Loucy (cell line): ENCODE measurements around the gene MCC.

Source experiments
- H2AFZ ChIP-seq: fragments of 200-600 bp; sonication (generic); 2 replicates; pipeline ENCODE4 v1.6.0; 2016; ENCODE audit warnings: antibody characterized with exemption, mild to moderate bottlenecking, low read length, moderate library complexity
- H3F3A ChIP-seq: fragments of 200-600 bp; 2 replicates; pipeline ENCODE4 v1.6.0; 2016; ENCODE audit warnings: antibody characterized with exemption, low read depth, mild to moderate bottlenecking
- H3K27me3 ChIP-seq: fragments of 200-600 bp; sonication (generic); 2 replicates; pipeline ENCODE4 v1.6.1; 2014; ENCODE audit warnings: low read length, mild to moderate bottlenecking; ENCODE audit not compliant: insufficient read depth, poor library complexity, severe bottlenecking
- H3K36me3 ChIP-seq: fragments of 200-600 bp; sonication (generic); 2 replicates; pipeline ENCODE4 v1.6.1; 2016; ENCODE audit warnings: low read length; ENCODE audit not compliant: insufficient read depth
- H3K4me1 ChIP-seq: fragments of 200-600 bp; sonication (generic); 2 replicates; pipeline ENCODE4 v1.5.1; 2014; ENCODE audit warnings: low read length, mild to moderate bottlenecking; ENCODE audit not compliant: insufficient read depth, poor library complexity, severe bottlenecking
- H3K4me2 ChIP-seq: fragments of 200-600 bp; sonication (generic); 2 replicates; pipeline ENCODE4 v1.6.0; 2014; ENCODE audit warnings: antibody characterized with exemption, low read length, low read depth, mild to moderate bottlenecking; ENCODE audit not compliant: poor library complexity, severe bottlenecking
- H3K4me3 ChIP-seq: fragments of 200-600 bp; sonication (generic); 2 replicates; pipeline ENCODE4 v1.5.1; 2014; ENCODE audit warnings: low read length, mild to moderate bottlenecking, mixed read lengths; ENCODE audit not compliant: poor library complexity, severe bottlenecking
- H3K79me2 ChIP-seq: fragments of 200-600 bp; sonication (generic); 2 replicates; pipeline ENCODE4 v1.6.1; 2014; ENCODE audit warnings: low read length; ENCODE audit not compliant: insufficient read depth
- H3K9ac ChIP-seq: fragments of 200-600 bp; sonication (generic); 2 replicates; pipeline ENCODE4 v1.6.0; 2014; ENCODE audit warnings: mild to moderate bottlenecking, low read depth, low read length, moderate library complexity; ENCODE audit not compliant: poor library complexity, severe bottlenecking
- H3K9me2 ChIP-seq: fragments of 200-600 bp; sonication (generic); replicated peaks from 2 replicates; pipeline ENCODE4 v1.6.1; 2016; ENCODE audit warnings: low read depth, low read length, mixed read lengths
- H3K9me3 ChIP-seq: fragments of 200-600 bp; sonication (generic); 2 replicates; pipeline ENCODE4 v1.6.1; 2014; ENCODE audit warnings: mild to moderate bottlenecking, antibody characterized with exemption, low read length, low read depth; ENCODE audit not compliant: insufficient read depth
- H4K20me1 ChIP-seq: fragments of 200-600 bp; sonication (generic); 2 replicates; pipeline ENCODE4 v1.6.0; 2014; ENCODE audit warnings: antibody characterized with exemption, low read length, mild to moderate bottlenecking; ENCODE audit not compliant: insufficient read depth, poor library complexity, severe bottlenecking
- CTCF ChIP-seq: fragments of 200-600 bp; sonication (generic); conservative IDR thresholded peaks from 2 replicates; pipeline ENCODE4 v1.5.1; 2014; ENCODE audit warnings: mild to moderate bottlenecking, antibody characterized with exemption, low read length
- EZH2phosphoT487 ChIP-seq: fragments of 200-600 bp; IDR thresholded peaks from 2 replicates; pipeline ENCODE4 v1.6.1; 2018; ENCODE audit warnings: antibody characterized with exemption, mild to moderate bottlenecking, moderate library complexity, borderline replicate concordance

MCC gene

GRCh38 chr5:113281194-113281593, 207.1 kb downstream of the MCC start:
- H3K4me2 ChIP-seq = peak overlapping the region; percentile 43
- no peaks in the 10 kb centered on the region for H3K27me3 ChIP-seq
- H3K4me1 ChIP-seq = peaks cover 48% of the 10 kb centered on the region
- TF ChIP-seq CTCF = no peak
- no peak for TF ChIP-seq EZH2phosphoT487
- peaks cover 11% of the 10 kb centered on the region; the same call in 1 of the 2 replicates for H3K79me2 ChIP-seq
- H3K9me3 ChIP-seq = no peaks in the 10 kb centered on the region
- H2AFZ ChIP-seq = no peak overlapping the region
- H3K9ac ChIP-seq = no peak overlapping the region
- no peaks in the 10 kb centered on the region for H3K36me3 ChIP-seq
- peak overlapping the region; percentile 13 for H3K4me3 ChIP-seq
- no peaks in the 10 kb centered on the region for H3F3A ChIP-seq
- H4K20me1 ChIP-seq = no peaks in the 10 kb centered on the region
- no peaks in the 10 kb centered on the region for H3K9me2 ChIP-seq

DNA sequence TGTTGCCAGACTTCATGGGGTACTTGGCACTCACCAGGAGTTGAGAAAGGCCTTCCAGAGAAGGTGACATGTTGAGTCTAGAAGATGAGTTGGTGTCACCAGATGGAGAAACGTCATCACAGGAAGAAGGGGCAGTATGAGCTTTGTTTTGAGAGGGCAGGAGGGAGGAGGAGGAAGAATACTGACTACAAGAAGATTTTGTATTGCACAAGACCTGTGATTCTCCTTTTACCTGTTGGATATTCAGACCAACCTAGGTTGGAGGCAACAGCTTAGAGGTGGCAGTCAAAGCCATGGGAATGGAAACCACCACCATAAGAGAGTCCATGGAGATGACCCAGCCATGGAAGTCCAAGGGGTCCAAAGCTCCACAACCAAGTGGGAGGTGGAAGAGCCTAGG, 207.7 kb downstream of the MCC start:
- Histone ChIP-seq H3K9me3 (no peaks in the 10 kb centered on the region), H3K79me2 (peaks cover 12% of the 10 kb centered on the region; the same call in 1 of the 2 replicates), H3K4me2 (peak overlapping the region; percentile 43), H3K27me3 (no peaks in the 10 kb centered on the region), H3K4me1 (peaks cover 48% of the 10 kb centered on the region), H3K4me3 (peak overlapping the region; percentile 13), H3F3A (no peaks in the 10 kb centered on the region), H3K9me2 (no peaks in the 10 kb centered on the region), H3K9ac (no peak overlapping the region), H2AFZ (no peak overlapping the region), H3K36me3 (no peaks in the 10 kb centered on the region), H4K20me1 (no peaks in the 10 kb centered on the region)
- no peak for TF ChIP-seq CTCF

GRCh38 chr5:113278976-113279375, 209.3 kb downstream of the MCC start:
- Histone ChIP-seq H4K20me1 (no peaks in the 10 kb centered on the region), H3K9ac (no peak overlapping the region), H3F3A (no peaks in the 10 kb centered on the region), H3K27me3 (no peaks in the 10 kb centered on the region), H3K36me3 (no peaks in the 10 kb centered on the region), H3K4me3 (no peak overlapping the region), H3K4me2 (no peak overlapping the region), H3K9me3 (no peaks in the 10 kb centered on the region), H2AFZ (no peak overlapping the region), H3K79me2 (peaks cover 6% of the 10 kb centered on the region; the same call in 1 of the 2 replicates), H3K4me1 (peaks cover 55% of the 10 kb centered on the region), H3K9me2 (no peaks in the 10 kb centered on the region)
- TF ChIP-seq EZH2phosphoT487 = no peak

DNA sequence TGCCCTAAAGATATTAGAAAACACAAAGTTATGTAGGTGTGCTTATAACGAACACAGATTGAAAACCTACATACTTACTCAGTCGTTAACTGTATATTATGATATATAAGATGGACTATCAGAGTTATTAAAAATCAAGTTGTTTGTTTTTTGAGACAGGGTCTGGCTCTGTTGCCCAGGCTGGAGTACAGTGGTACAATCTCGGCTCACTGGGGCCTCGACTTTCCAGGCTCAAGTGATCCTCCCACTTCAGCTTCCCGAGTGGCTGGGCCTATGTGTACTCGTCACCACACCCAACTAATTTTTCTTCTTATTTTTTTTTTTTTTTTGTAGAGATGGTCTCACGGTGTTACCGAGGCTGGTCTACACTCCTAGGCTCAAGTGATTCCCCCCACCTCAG, 211.8 kb downstream of the MCC start:
- no peak overlapping the region for H3K4me2 ChIP-seq
- no peaks in the 10 kb centered on the region for H3K9me2 ChIP-seq
- no peak overlapping the region for H2AFZ ChIP-seq
- H3K9me3 ChIP-seq = no peaks in the 10 kb centered on the region
- H4K20me1 ChIP-seq = no peaks in the 10 kb centered on the region
- no peak overlapping the region for H3K4me3 ChIP-seq
- H3K36me3 ChIP-seq = no peaks in the 10 kb centered on the region
- peaks cover 6% of the 10 kb centered on the region; the same call in 1 of the 2 replicates for H3K79me2 ChIP-seq
- H3K27me3 ChIP-seq = no peaks in the 10 kb centered on the region
- no peaks in the 10 kb centered on the region for H3F3A ChIP-seq
- TF ChIP-seq CTCF (no peak), EZH2phosphoT487 (no peak)
- H3K4me1 ChIP-seq = peaks cover 41% of the 10 kb centered on the region
- no peak overlapping the region for H3K9ac ChIP-seq
